ENCODE measurements around the gene MORN1. TPM values are rescaled to one million over a fixed set of nuclear protein-coding genes. Genes with fewer than 3 reads are reported as not detected.

MORN1 gene
- total RNA-seq, 1 donor from 2014 or later = 4.8 TPM

DNA sequence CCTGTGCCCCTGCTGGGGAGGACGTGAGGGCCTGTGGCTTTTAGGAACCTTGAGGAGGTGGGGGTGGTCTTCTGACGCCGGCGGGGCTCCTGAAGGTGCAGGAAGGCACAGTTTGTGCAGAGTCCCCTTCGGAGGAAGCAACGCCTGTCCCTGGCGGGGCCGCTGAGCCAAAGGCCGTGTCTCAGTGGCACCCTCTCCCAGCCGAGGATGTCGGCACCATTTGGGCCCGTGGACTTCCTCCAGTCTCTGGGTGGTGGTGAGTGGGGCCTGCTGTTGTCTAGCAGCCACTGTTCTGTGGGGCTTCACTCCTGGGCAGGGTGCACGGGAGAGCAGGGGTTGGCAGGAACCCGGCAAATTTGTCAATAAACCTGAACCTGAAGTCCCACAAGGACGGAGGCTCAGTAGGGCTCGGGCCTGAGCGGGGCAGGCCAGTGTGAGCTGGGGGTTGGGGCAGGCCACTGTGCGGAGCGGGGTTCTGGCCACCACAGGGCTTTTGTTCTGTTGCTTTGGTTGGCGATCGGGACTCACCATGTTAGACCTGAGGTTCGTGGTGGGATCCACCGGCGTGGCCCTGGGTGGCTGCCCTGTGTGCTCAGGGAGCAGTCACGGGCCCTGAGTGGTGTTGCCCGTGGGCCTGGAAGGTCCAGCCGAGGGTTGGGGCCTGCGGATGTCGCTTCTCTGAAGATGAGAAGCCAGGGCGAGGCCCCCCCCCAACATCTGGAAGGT, 98.5 kb downstream of the MORN1 start:
- no peak for DNase-seq (ENCODE audit: low read depth in 2 of 2)

DNA sequence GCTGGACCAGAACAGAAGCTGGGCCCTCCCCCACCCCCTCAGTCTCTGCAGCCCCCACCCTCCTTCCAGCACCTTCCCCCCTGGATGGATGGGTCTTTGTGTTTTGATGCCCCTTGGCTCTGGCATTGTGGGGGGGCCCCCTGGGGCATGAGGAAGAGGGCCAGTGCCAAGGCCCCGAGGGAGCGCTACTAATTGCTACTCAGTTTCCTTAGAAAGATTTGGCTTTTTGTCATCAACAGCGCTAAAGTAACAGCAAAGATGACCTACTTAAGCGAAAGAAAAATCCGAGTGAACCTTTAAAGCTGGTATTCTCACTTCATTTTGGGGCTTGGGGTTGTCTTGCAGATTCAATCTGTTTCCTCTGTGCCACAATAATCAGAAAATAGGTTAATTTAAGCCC, 99.8 kb downstream of the MORN1 start:
- no peak for DNase-seq (ENCODE audit: low read depth in 2 of 2)

DNA sequence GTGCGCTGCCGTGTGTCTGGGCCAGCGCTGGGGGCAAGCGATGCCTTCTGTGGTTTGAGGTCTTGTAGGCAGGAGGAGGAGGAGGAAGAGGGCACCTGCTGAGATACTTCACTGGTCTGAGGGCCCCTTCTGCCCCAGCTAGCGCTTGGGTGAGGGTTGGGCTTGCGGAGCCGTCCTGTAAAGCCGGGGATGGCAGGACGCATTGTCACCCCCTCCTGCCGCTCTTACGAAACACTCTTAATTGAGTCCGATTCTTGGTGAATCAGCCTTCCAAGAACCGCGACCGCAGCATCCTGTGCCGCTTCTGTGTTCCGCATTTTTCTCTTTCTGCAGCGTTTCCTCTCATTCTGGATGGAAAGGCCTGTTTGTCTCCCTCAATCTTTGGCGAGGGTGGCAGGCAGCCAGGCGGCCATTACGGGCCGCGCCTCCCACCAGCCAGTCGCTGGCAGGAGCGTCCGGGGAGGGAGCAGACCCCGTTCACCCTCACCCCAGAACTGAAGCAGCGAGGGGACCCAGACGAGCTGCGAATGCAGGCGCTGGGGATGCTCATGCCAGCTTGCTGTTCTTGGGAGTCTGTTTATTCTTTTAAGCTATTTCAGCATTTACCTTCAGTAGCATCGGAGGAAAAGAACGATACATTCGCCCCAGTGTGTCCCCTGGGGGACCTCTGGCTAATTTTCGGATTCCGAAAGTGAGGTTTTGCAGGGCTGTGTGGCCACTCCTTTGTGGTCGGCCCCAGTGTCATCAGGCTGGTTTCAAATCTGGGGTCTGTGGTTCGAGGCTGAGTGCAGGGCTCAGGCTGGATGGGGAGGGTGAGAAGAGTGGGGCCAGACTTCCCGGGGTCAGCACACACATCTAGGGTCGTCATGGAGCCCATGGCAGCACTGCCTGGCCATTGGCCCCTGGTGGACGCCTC, 100.5 kb downstream of the MORN1 start:
- peak; percentile 79 to 95 for DNase-seq (ENCODE audit: low read depth in 2 of 2)

DNA sequence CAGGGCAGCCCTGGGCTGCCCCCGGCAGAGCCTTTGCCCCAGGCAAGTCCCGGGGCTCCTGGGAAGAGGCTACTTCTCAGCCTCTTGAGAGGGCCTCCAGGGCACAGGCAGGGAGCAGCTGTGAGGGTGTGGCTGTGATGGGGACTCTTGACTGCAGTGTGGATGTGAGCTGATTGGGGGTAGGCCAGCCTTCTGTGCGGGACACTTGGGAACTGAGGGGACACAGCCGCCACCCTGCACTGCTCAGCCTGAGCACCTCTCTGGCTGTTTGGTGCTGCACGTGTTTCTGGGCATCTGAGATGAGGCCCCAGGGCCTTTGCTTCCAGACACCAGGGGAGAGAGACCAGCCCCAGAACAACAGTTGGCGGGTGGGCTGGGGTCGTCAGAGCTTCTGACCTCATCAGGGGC, 101.2 kb downstream of the MORN1 start:
- no peak for DNase-seq (ENCODE audit: low read depth in 2 of 2)

DNA sequence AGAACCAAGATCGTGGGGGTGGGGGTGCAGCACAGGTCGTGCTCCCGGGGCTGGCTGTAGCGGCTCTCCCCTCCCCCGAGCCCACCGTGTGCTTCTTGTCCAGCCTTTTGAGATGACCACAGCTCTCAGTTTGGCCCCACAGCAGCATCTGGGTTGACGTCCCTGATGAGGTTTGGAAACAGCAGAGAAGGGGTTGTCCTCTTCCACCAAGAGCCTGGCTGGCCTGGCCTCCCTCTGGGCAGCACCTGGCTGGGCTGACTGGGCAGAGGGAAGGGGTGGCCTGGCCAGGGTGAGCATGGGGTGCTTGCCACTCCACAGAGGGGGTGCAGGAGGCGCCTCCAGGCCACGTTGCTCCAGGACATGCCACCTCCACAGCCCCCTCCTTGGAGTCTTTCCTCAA, 101.7 kb downstream of the MORN1 start:
- no peak for DNase-seq (ENCODE audit: low read depth in 2 of 2)

DNA sequence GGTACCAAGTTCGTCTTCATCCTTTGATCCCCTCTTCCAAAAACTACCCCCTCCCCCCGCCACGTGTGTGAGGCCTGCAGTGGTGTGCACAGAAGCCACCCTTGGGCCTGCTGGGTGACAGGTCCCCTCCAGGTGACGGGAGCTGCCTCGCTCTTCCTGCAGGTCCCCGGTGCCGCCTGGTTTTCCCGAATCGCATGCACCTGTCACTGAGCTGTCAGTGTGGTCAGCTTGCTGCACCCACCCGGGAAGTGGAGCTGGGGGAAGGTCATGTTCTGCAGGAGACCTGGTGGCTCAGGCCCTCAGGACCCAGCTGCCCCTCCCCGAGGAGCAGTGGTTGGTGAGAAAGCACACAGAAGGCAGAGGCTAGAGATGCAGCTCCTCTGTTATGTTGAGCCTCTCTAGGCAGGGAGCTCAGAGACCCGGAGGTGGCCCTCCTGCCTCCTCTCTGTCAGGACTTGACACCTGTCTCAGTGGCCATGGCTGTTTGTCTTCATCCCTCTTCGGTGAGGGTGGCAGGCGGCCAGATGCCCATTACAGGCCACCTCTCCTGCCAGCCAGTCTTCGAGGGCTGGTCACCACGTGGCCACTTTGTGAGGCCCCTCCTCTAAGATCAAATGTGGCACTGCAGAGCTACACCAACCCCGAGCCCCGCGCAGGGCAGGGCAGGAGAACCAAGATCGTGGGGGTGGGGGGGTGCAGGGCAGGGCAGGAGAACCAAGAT, 102.4 kb downstream of the MORN1 start:
- no peak for DNase-seq (ENCODE audit: low read depth in 2 of 2)

DNA sequence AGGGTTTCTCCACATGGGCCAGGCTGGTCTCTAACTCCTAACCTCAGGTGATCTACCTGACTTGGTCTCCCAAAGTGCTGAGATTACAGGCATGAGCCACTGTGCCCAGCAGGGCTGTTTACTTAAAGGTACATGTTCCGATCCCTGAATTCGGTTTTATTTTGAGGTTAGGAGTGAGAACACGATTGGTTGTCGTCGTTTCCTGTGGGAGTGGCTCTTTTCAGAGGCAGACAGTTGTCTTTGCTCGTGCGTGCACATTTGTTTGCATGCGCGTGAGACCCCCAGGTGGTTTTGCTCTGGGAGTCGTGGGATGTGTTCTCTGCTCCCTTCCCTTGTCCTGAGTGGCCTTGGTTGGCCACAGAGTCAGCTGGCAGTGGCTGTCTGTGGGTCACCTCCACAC, 103.0 kb downstream of the MORN1 start:
- DNase-seq (ENCODE audit: low read depth in 2 of 2) = no peak

DNA sequence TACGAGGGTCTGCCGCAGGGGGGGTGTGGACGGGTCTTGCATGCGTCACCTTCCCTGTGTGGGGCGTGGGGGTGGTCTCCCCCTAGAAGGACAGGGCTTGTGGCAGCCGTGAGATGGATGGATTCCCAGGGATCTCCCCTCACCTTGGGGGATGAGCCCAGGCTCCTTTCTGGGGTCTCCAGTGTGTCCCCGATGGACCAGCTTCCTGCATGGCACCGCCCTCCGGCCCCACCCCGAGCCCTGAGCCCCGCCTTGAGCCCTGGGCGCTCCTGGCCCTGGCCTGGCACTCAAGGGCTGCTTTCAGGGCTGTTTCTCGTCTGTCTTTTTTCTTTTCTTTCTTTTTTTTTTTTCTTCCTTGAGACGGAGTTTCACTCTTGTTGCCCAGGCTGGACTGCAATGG, 103.7 kb downstream of the MORN1 start:
- no peak for DNase-seq (ENCODE audit: low read depth in 2 of 2)

DNA sequence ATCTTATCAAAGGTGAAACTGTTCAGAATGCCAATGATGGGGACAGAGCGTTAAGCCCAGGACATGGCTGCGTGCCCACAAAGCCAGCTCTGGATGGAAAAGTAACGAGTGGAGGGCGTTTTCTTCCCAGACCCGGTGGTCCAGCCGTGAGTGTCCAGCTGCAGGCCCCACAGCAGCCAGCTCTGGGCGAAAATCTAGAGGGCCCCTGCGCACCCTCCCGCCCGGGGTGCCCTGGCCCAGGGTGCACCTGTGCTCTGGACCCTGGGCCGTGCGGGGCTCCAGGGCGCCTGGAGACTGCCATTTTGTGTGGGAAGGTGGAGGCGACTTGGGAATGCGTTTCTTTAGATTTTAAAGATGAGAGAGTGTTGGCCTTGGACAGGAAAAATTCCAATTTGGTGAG, 104.4 kb downstream of the MORN1 start:
- DNase-seq (ENCODE audit: low read depth in 2 of 2) = no peak

DNA sequence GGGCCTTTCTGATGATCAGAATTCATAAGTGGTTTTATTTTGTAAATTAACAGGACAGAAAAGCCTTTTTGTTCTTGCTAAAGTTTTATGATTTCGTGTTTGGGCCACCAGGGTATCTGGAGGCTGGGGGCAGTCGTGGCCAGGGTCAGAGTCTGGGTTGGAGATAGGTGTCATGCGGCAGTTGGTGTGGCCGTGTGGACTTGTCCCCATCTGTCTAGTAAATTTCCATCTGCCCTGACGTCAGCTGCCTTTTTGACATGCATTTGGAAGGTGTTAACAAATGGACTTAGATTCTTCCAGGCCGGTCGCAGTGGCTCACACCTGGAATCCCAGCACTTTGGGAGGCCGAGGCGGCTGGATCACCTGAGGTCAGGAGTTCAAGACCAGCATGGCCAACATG, 106.4 kb downstream of the MORN1 start:
- no peak for DNase-seq (ENCODE audit: low read depth in 2 of 2)

DNA sequence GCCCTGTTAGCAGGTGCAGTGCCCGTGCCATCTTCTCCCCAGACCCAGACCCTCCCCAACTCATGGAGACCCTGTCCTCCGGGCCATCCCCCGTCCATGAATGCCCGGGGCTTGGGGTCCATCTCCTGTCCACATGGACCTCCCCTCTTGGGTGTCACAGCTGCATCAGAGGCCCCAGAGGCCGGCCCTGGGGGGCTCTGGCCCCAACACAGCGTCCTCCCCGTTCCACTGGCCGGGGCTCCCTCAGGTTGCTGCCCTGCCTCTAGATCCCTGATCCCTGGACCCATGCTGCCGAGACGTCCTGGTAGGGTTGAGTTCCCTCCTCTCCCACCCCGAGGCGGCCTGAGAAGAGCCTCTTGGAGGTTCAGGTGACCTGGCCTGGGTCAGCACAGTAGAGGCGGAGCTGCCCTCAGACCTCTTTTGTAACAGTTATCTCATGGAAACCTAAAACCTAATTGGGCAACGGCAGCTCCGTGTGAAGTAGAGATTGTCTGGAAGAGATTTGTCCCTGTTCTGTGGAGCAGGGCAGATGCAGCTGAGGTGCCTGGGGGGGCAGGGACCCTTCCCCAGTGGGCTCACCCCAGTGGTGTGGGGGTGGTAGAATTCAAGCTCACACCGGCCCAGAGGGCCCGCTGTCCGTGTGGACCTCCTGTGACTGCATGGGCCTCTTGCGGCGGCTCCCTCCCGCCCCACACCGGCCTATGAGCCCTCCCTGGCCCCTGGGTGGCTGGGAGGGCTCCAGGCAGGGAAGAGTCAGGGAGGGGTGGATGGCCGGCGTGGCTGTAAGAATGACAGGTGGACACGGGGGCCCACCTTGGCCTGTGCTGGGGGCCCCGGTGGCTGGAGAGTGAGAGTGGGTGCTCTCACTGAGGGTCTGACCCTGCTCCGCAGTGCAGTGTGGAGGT, 107.1 kb downstream of the MORN1 start:
- DNase-seq (ENCODE audit: low read depth in 2 of 2) = no peak

DNA sequence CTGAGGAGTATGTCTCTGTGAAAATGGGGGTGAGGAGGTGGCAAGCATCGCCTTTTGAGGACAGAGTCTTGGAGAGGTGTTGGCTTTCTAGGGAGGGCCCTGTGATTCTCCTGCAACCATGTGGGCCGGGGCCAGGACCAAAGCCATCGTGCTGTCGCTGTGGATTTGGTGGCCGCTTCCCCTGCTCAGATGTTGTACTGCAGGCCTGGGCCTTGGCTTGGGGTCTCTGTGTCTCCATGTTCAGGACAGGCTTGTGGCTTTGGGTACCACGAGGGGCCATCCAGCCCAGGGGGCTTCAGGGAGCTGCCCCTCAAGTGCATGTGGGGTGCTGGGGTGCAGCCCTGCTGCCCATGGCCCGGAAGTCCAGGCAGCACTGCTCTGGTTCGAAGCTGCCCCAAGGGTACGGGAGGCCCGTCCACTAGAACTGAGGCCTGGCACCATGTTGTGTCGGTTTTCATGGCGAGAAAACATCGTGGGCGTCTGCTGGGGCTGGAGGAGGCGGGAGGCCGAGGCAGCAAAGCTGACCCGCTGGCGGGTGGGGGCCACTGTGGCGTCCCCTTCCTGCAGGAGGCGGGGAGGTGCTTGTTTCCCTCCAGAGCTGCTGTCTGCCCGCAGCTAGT, 107.9 kb downstream of the MORN1 start:
- DNase-seq (ENCODE audit: low read depth in 2 of 2) = no peak

DNA sequence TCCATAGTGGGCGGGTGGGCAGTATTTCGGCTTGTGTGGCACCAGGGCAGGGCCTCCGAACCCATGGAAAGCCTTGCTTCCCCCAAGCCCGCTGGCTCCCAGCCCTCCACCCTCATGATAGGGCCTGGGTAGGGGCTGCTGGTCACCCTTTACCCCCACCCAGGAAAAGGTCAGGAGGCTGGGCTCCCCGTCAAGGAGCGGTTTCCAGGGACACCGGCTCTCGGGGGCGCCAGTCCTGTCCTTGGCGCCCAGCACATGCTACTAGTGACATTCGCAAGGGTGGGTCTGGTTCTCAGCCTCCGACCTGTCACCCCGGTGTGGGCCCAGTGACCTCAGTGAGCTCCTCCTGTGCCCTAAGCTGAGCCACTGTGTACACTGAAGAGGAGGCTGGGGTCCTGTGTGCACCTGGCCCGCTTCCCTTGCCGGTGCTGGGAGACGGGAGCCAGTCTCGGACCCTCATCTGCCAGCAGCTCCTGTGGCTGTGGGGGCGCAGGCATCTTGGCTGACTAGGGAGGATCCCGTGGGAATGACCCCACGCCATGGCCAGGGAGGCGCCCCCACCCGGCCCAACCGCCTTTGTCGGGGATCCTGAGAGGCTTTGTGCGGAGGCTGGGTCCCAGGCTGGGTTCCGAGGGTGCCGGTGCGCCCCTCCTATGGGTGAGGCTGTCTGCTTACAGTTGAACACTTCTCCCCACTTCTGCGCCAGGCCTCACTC, 108.6 kb downstream of the MORN1 start:
- no peak for DNase-seq (ENCODE audit: low read depth in 2 of 2)

DNA sequence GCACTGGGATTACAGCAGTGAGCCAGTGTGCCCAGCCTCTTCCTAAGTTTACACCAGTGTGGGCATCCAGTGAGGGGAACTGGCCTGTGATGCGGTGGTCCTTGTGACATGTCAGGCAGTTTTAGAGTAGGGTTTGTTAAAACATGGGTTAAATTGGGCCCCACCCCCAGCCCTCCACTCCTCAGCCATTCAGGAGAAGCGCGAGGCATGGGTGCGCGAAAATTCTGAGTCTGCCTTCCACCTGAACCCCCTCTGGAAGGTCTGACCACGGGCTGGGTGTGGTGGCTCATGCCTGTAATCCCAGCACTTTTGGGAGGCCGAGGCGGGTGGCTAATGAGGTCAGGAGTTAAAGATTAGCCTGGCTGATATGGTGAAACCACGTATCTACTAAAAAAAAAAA, 111.5 kb downstream of the MORN1 start:
- DNase-seq (ENCODE audit: low read depth in 2 of 2) = peak in 1 of 2 donors; percentile 27

DNA sequence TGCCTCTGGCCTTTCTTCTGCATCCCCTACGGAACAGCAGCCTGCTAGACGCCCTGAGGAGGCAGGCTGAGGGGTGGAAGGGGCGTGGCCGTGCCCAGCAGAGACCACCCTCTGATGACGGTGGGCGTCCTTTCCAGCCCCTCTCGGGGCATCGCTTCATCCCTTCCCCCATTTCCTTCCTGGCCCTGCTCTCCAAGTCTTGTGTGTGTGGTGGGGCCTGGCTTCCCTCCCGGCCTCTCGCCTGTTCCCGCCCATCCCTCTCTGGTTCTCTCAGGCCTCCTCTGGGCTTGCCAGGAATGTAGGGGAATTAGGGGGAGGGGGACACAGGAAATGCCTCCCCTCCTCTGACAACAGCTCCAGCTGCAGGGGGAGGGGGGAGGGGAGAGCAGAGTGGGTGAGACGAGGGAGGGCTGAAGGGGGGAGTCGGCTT, 112.1 kb downstream of the MORN1 start:
- peak; percentile 90 for DNase-seq (ENCODE audit: low read depth in 2 of 2)

DNA sequence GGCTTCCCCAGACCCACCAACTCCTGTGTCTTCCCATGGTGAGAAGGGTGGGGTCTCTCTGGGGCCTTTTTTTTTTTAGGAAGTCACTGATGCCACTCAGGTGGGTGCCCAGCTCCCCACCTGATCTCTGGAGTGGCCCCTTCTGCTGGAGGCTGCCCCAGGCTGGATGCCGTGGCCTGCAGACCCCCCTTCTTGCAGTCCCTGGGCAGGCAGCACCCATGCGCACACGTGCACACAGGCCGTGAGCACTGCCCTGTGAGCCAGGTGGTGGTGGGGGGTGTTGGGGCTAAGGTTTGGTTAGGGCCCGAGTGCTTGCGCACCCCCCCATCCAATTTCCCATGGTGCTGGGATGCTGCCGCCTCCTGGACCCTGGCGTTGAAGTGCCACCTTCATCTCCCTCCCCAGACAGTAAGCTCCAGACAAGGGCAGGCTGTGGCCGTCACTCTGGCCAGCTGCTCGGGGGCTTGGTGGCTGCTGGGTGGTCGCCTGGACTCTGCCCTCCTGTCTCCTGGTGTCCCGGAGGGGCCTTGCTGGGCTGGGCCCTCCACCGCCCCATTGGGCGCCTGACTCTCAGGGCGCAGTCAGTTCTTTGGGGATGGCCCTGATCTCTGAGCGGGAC, 112.7 kb downstream of the MORN1 start:
- DNase-seq (ENCODE audit: low read depth in 2 of 2) = no peak

DNA sequence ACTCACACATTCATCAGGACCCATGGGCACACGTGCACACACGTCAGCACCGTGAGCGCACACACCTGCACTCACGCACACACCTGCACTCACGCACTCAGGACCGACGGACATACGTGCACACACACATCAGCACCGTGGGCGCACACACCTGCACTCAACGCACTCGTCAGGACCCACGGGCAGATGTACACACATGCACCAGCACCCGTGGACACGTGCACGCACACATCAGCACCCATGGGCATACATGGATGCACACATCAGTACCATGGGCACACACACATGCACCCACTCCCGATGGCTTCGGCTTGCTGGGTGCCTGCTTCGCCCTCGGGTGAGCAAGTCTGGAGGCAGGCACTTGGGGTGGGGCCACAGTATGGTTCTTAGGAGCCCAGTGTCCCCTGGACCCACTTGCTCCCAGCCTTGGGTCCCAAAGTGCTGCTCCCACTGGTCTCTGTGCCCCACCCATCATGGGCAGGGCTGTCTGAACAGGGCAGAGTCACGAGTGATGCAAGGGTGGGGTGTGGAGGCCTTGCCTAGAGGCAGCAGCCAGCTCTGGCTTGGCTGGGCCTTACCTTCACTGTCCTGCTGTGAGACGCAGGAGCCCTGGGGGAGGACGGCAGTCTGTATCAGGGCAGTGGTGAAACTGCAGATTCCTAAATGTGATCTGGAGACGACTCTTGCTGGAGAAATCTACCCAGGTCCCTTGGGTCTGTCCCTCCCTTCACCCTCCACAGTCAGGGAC, 113.4 kb downstream of the MORN1 start:
- no peak for DNase-seq (ENCODE audit: low read depth in 2 of 2)

DNA sequence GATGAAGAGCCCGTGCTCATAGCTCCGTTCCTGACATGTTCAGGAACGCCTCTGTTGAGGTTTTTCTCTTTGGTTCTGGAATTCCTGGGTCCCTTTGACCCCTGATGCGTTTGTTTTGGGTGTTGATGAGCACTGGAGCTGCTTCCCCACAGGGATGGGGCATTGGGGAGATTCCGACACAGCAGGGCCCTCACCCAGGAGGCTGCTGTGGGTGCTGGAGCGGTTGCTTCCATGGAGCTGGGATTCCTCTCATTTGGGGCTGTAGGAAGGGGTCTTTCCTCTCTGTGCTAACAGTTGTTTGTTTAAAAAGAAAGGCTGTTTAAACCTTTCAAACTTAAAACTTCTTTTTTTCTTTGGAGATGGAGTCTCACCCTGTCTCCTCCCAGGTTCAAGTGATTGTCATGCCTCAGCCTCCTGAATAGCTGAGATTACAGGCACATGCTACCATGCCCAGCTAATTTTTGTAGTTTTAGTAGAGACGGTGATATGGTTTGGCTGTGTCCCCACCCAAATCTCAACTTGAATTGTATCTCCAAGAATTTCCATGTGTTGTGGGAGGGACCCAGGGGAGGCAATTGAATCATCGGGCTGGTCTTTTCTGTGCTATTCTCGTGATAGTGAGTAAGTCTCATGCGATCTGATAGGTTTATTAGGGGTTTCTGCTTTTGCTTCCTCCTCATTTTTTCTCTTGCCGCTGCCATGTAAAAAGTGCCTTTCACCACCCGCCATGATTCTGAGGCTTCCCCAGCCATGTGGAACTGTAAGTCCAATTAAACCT, 114.4 kb downstream of the MORN1 start:
- DNase-seq (ENCODE audit: low read depth in 2 of 2) = no peak
